Gastroesophageal sphincter (tissue), 4 donors: ENCODE data around the gene REV1. TPM values are rescaled to one million over a fixed set of nuclear protein-coding genes. Genes with fewer than 3 reads are reported as not detected.

Source experiments
- ATAC-seq: fragments of 150-250 bp; one replicate; pipeline ENCODE4 v1.9.1; 2016; ENCODE audit warnings: mild to moderate bottlenecking, moderate library complexity
- H3K27ac ChIP-seq, 4 donors: fragments of 200-600 bp; sonication (generic) in 3 of 4; 1 replicate in 3 of 4; 2 replicates in 1 of 4; pipeline ENCODE4 v1.5.1; 2016 to 2019
- H3K27me3 ChIP-seq: fragments of 200-600 bp; sonication (generic); one replicate; pipeline ENCODE4 v1.5.1; 2019
- H3K36me3 ChIP-seq, 2 donors: fragments of 200-600 bp; sonication (generic); one replicate each; pipeline ENCODE4 v1.5.1; 2019; ENCODE audit warnings: control low read depth in 1 of 2
- H3K4me1 ChIP-seq, 3 donors: fragments of 200-600 bp; sonication (generic); 1 replicate in 2 of 3; 2 replicates in 1 of 3; pipeline ENCODE4 v1.5.1; 2016 to 2019; ENCODE audit warnings: control low read depth in 2 of 3
- H3K4me3 ChIP-seq, 2 donors: fragments of 200-600 bp; sonication (generic); one replicate each; pipeline ENCODE4 v1.5.1; 2019; ENCODE audit warnings: mild to moderate bottlenecking in 1 of 2, moderate library complexity in 1 of 2
- H3K9me3 ChIP-seq, 3 donors: fragments of 200-600 bp; sonication (generic); one replicate each; pipeline ENCODE4 v1.5.1; 2017 to 2019; ENCODE audit warnings: control low read depth in 2 of 3
- CTCF ChIP-seq, 4 experiments: fragments of 200-600 bp in 2 of 4; fragments of 450-650 bp in 2 of 4; sonication (generic) in 1 of 4; IDR thresholded peaks; one replicate each; pipeline ENCODE4 v1.5.1; 2017 to 2019; ENCODE audit warnings: antibody characterized with exemption in 4 of 4, mild to moderate bottlenecking in 2 of 4, moderate library complexity in 2 of 4
- EP300 ChIP-seq: sonication (generic); formaldehyde crosslinking; IDR thresholded peaks from one replicate; pipeline ENCODE4 v1.6.1; 2017; ENCODE audit warnings: antibody characterized with exemption, mild to moderate bottlenecking
- POLR2A ChIP-seq, 2 donors: fragments of 450-650 bp; IDR thresholded peaks; one replicate each; pipeline ENCODE4 v1.6.1; 2017; ENCODE audit warnings: antibody characterized with exemption in 2 of 2, mild to moderate bottlenecking in 2 of 2, moderate library complexity in 1 of 2
- POLR2AphosphoS5 ChIP-seq: sonication (generic); formaldehyde crosslinking; IDR thresholded peaks from one replicate; pipeline ENCODE4 v1.6.1; 2017; ENCODE audit warnings: antibody characterized with exemption
- WGBS, 2 donors: methylation state at CpG; one replicate each; pipeline ENCODE4 v1.1.5; 2018; ENCODE audit warnings: low coverage in 1 of 2; 5-methylcytosine and 5-hydroxymethylcytosine counted together
- total RNA-seq, 4 donors: library from RNA; depleted of rRNA; stranded (reverse); fragments of >200 nt; gene quantifications; one replicate each; pipeline ENCODE4 v1.1.0, GENCODE V29; 2016

Gene REV1
- total RNA-seq, 4 donors from 2014 or later: 25.9 to 61.5 (median 47.3) TPM

- TF ChIP-seq CTCF (IDR thresholded peaks at IDR 0.05): no peak
- TF ChIP-seq POLR2AphosphoS5: no peak
- TF ChIP-seq EP300: no peak
- TF ChIP-seq POLR2A (IDR thresholded peaks at IDR 0.05): no peak
- peaks cover 0 to 38% of the 10 kb centered on the region in 2 donors for H3K36me3 ChIP-seq
- no peaks in the 10 kb centered on the region for H3K9me3 ChIP-seq
- no peaks in the 10 kb centered on the region for H3K27me3 ChIP-seq
- WGBS, 2 donors: 62 to 72% methylated on average over 3 to 4 of the region's 4 CpGs
- no peak for ATAC-seq
- peaks cover 0 to 30% (median 0%) of the 10 kb centered on the region in 3 donors for H3K4me1 ChIP-seq
- no peak overlapping the region for H3K27ac ChIP-seq
- H3K4me3 ChIP-seq: no peak overlapping the region
Measured at GRCh38 chr2:99445065-99445464, 44.8 kb downstream of the REV1 start.

GRCh38 chr2:99444222-99444621 lies 45.6 kb downstream of the REV1 start:
- Histone ChIP-seq H3K4me1 (peaks cover 0 to 22% (median 0%) of the 10 kb centered on the region in 3 donors), H3K27me3 (no peaks in the 10 kb centered on the region), H3K36me3 (peaks cover 0 to 38% of the 10 kb centered on the region in 2 donors), H3K4me3 (no peak overlapping the region), H3K9me3 (no peaks in the 10 kb centered on the region), H3K27ac (peak overlapping the region in 1 of 4 donors; percentile 1)
- no peak for TF ChIP-seq CTCF (IDR thresholded peaks at IDR 0.05)
- TF ChIP-seq POLR2A (IDR thresholded peaks at IDR 0.05): no peak
- TF ChIP-seq POLR2AphosphoS5: no peak
- TF ChIP-seq EP300: no peak
- ATAC-seq: no peak
- WGBS, 2 donors: 58 to 75% methylated on average over 2 of the region's 2 CpGs

GRCh38 chr2:99442837-99443236 lies 47.0 kb downstream of the REV1 start:
- Histone ChIP-seq H3K4me3 (no peak overlapping the region), H3K27ac (no peak overlapping the region), H3K4me1 (peaks cover 0 to 12% (median 0%) of the 10 kb centered on the region in 3 donors), H3K9me3 (no peaks in the 10 kb centered on the region), H3K36me3 (peaks cover 0 to 37% of the 10 kb centered on the region in 2 donors), H3K27me3 (no peaks in the 10 kb centered on the region)
- TF ChIP-seq CTCF (IDR thresholded peaks at IDR 0.05): peak; percentile 8 to 52 (median 40)
- no peak for TF ChIP-seq POLR2A (IDR thresholded peaks at IDR 0.05)
- no peak for TF ChIP-seq EP300
- no peak for ATAC-seq
- WGBS, 2 donors: 50 to 60% methylated on average over 1 of the region's 1 CpG

- H3K27me3 ChIP-seq: no peaks in the 10 kb centered on the region
- 55 to 58% methylated on average over 4 of the region's 4 CpGs for WGBS, 2 donors
- peaks cover 0 to 9% (median 0%) of the 10 kb centered on the region in 3 donors for H3K4me1 ChIP-seq
- H3K9me3 ChIP-seq: no peaks in the 10 kb centered on the region
- peaks cover 0 to 31% of the 10 kb centered on the region in 2 donors for H3K36me3 ChIP-seq
- no peak overlapping the region for H3K27ac ChIP-seq
- H3K4me3 ChIP-seq: no peak overlapping the region
- no peak for ATAC-seq
- no peak for TF ChIP-seq POLR2A (IDR thresholded peaks at IDR 0.05)
- TF ChIP-seq POLR2AphosphoS5: no peak
- no peak for TF ChIP-seq CTCF (IDR thresholded peaks at IDR 0.05)
- TF ChIP-seq EP300: no peak
Measured at GRCh38 chr2:99439971-99440505, 49.8 kb downstream of the REV1 start.

GRCh38 chr2:99436874-99437273 lies 52.9 kb downstream of the REV1 start:
- H3K36me3 ChIP-seq: peaks cover 0 to 25% of the 10 kb centered on the region in 2 donors
- no peaks in the 10 kb centered on the region for H3K9me3 ChIP-seq
- WGBS, 2 donors: 93 to 97% methylated on average over 2 to 5 of the region's 10 CpGs
- H3K4me1 ChIP-seq: peaks cover 0 to 18% (median 0%) of the 10 kb centered on the region in 3 donors
- no peak for TF ChIP-seq POLR2A (IDR thresholded peaks at IDR 0.05)
- no peak for TF ChIP-seq POLR2AphosphoS5
- no peak for TF ChIP-seq CTCF (IDR thresholded peaks at IDR 0.05)
- TF ChIP-seq EP300: no peak
- no peak overlapping the region for H3K4me3 ChIP-seq
- H3K27ac ChIP-seq: no peak overlapping the region
- no peaks in the 10 kb centered on the region for H3K27me3 ChIP-seq
- no peak for ATAC-seq
